Colonic mucosa (tissue), 4 donors: Measurements from ENCODE around the gene LARGE2. TPM values are rescaled to one million over a fixed set of nuclear protein-coding genes. Genes with fewer than 3 reads are reported as not detected.

Experiments
- DNase-seq: peaks from one replicate; pipeline ENCODE4 v3.0.0-alpha.2; 2020
- H3K27ac ChIP-seq: fragments of 200-600 bp; one replicate; pipeline ENCODE4 v1.8.0; 2021
- H3K27me3 ChIP-seq: fragments of 200-600 bp; one replicate; pipeline ENCODE4 v1.8.0; 2021
- H3K36me3 ChIP-seq: fragments of 200-600 bp; one replicate; pipeline ENCODE4 v1.8.0; 2021
- H3K4me1 ChIP-seq: fragments of 200-600 bp; one replicate; pipeline ENCODE4 v1.8.0; 2021; ENCODE audit warnings: mild to moderate bottlenecking
- H3K4me3 ChIP-seq: fragments of 200-600 bp; one replicate; pipeline ENCODE4 v1.8.0; 2021
- H3K9ac ChIP-seq, 2 donors: one replicate each; pipeline ENCODE4 v1.7.0; 2013; ENCODE audit warnings: control low read depth in 2 of 2, low read depth in 2 of 2, low read length in 2 of 2
- H3K9me3 ChIP-seq: fragments of 200-600 bp; one replicate; pipeline ENCODE4 v1.8.0; 2021
- intact Hi-C: fragments of 100-400 bp; cut with DNase I; formaldehyde crosslinking; loops from one replicate; pipeline ENCODE4 v1.14.1; 2022
- total RNA-seq, 2 donors: library from RNA; stranded (reverse); fragmentation: NEBNext Ultra II Directional in 1 of 2; extraction: Animal tissue kit (Norgen Biotek cat#: 25700) in 1 of 2; gene quantifications; one replicate each; pipeline ENCODE4 v1.2.1, GENCODE V29; 2021
- TF ChIP-seq, protein P1 (sequence below): fragments of 200-600 bp; IDR thresholded peaks from one replicate; pipeline ENCODE4 v1.8.0; 2022; ENCODE audit warnings: antibody characterized with exemption, mild to moderate bottlenecking
- donor health status: healthy.
- donor health status: DM: no; HTN: no; CAD: no.
- donor health status: DM: no; HTN: no; CAD: no.

LARGE2 gene
- total RNA-seq, 2 donors from 2014 or later: 4.1 to 7.5 TPM

DNA sequence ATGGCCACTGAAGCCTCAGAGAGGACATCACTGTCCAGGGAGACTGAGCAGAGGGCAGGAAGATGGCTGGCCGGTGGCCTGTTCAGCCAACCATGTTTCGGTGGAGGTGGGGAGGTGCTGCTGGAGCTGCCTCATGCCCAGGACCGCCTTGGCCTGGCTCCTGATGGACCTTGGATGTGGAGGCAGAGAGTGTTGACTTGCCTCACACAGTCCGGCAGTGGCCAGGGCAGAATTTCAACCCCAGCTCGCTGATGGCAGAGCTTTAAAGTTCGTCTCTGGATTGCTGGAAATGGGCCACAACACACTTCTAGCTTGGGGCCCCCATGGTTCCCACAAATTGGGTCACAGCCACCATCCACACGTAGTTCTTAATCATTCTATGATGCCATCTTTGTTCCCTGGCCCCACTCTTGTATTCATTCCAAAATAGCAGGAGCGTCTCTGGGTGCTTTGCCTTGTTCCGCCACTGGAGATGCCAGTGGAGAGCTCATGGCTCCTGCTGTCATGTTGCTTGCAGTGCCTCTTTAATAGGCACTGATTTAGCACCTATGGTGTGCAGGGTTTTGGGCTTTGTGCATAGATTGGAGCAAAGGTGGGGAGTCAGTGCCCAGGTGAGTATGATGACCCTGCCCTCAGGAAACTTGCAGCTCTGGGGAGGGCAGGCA lies 31.4 kb upstream of the LARGE2 start:
- Histone ChIP-seq H3K4me3 (no peak overlapping the region), H3K9me3 (no peaks in the 10 kb centered on the region), H3K9ac (no peak overlapping the region), H3K27ac (no peak overlapping the region), H3K4me1 (peaks cover 1% of the 10 kb centered on the region), H3K36me3 (no peaks in the 10 kb centered on the region), H3K27me3 (no peaks in the 10 kb centered on the region)
- DNase-seq: no peak
- TF ChIP-seq, protein P1, sequence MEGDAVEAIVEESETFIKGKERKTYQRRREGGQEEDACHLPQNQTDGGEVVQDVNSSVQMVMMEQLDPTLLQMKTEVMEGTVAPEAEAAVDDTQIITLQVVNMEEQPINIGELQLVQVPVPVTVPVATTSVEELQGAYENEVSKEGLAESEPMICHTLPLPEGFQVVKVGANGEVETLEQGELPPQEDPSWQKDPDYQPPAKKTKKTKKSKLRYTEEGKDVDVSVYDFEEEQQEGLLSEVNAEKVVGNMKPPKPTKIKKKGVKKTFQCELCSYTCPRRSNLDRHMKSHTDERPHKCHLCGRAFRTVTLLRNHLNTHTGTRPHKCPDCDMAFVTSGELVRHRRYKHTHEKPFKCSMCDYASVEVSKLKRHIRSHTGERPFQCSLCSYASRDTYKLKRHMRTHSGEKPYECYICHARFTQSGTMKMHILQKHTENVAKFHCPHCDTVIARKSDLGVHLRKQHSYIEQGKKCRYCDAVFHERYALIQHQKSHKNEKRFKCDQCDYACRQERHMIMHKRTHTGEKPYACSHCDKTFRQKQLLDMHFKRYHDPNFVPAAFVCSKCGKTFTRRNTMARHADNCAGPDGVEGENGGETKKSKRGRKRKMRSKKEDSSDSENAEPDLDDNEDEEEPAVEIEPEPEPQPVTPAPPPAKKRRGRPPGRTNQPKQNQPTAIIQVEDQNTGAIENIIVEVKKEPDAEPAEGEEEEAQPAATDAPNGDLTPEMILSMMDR: no peak
- intact Hi-C loops: no loop called here

DNA sequence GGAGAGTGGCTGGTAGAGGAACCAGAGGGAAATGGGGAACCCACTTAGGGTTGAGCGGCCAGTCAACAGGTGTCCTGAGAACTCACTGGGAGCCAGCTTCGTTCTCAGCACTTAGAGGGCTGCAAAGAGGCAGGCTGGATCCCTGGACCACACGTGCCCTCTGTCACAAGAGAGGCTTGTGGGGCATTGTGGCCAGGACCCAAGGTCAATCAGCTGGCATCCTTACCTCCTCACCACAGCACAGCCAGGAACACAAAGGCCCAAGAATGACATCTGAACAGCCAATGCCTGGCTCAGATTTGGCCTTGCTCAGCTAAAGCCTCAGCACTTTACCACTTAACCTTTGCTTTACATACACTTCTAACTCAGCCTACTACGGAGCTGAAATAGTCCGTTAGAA lies 29.6 kb upstream of the LARGE2 start:
- no peaks in the 10 kb centered on the region for H3K4me1 ChIP-seq
- H3K9me3 ChIP-seq: no peaks in the 10 kb centered on the region
- no peak overlapping the region for H3K9ac ChIP-seq
- no peaks in the 10 kb centered on the region for H3K27me3 ChIP-seq
- no peak for DNase-seq
- intact Hi-C loops: no loop called here
- H3K4me3 ChIP-seq: no peak overlapping the region
- H3K27ac ChIP-seq: no peak overlapping the region
- TF ChIP-seq, protein P1: no peak
- no peaks in the 10 kb centered on the region for H3K36me3 ChIP-seq

DNA sequence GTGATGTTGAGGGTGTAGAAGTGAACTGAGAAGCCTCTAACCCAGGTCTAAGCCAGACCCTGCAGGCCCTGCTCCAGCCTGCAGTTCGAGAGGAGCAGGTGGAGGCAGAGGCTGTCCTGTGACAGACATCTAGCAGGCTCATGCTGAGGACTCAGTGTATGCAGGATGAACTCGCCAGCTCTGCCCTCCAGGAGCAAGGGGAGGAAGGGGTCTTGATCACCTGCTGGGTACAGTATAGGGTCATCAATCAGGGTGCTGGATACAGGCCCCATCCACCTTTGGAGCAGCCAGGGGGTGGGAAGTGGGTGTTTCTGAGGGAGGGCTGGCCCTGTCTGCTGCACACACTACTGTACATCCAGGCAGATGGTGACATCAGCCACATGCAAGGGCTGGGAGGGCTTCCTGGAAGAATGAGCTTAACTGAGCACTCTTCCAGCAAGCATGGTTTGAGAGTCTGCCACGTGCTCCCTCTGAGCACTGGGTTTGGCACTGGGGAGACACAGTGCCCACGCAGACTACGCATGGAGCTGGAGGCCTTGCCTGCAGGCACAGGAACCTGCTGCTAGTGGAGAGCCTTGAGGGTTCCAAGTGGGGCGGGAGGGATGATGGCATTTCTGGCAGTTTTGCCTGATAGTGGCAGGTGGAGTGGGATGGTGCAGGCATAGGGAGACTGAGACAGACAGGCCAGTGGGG lies 27.8 kb upstream of the LARGE2 start:
- Histone ChIP-seq H3K27me3 (peaks cover 7% of the 10 kb centered on the region), H3K4me1 (peaks cover 8% of the 10 kb centered on the region), H3K4me3 (no peak overlapping the region), H3K27ac (no peak overlapping the region), H3K9ac (no peak overlapping the region), H3K9me3 (no peaks in the 10 kb centered on the region), H3K36me3 (no peaks in the 10 kb centered on the region)
- intact Hi-C loops: no loop called here
- DNase-seq: no peak
- TF ChIP-seq, protein P1: no peak

DNA sequence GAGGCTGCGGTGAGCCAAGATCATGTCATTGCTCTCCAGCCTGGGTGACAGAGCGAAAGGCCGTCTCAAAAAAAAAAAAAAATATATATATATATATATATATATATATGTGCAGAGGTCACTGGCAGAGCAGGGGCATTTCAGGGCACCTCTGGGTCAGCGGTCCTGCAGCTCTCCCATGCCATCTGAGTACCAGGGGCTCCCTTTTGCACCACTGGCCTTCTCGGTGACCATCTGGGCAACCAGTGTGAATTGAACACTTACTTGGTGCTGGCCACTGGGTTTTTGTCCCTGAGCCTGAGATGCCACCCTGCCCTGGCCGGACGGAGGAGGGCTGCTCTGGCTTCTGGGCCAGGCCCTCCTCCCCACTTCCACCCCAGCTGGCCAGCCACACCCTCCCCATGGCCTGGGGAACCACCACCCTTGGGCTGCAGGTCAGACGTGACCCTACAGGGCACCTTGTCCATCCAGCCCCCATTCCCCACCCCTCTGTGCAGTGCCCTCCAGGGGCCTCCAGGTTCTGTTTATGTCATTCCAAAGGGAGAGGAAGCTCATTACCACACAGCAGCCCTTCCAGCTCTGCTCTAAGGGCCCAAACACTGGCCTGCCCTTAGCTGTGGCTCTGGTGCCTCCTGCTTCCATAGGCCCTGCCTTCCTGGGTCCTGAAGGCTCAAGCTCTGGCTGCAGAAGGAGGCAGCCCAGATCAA lies 26.8 kb upstream of the LARGE2 start:
- H3K27ac ChIP-seq: no peak overlapping the region
- no peaks in the 10 kb centered on the region for H3K9me3 ChIP-seq
- H3K36me3 ChIP-seq: no peaks in the 10 kb centered on the region
- H3K9ac ChIP-seq: no peak overlapping the region
- no peak for DNase-seq
- intact Hi-C loops: no loop called here
- no peak overlapping the region for H3K4me3 ChIP-seq
- TF ChIP-seq, protein P1: no peak
- H3K27me3 ChIP-seq: peaks cover 7% of the 10 kb centered on the region
- peaks cover 8% of the 10 kb centered on the region for H3K4me1 ChIP-seq

DNA sequence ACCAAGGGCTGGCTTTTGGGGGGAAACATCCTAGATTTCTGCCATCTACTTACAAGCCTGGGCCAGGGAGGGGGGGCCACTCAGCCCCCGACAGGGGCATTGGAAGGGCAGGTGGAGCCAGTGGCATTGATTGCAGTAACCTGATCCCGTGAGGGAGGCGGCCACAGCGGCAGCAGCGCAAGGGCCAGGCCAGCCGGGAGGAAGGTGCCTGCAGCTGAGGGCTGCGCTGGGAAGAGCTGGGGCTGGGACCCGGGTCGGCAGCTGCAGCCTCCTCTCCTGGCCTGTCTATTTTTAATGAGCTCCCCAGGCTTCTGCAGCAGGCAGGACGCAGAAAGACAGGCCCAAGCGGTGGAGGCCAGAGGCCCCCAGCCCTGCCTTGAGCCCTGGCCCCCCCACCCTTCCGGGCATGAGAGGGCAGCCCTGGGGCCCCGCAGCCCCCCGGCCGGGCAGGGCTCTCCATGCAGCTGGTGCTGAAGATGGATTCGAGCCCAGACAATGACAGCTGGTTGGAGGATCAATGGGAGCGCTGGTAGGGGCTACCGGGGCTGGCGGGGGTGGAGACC lies 26.0 kb upstream of the LARGE2 start:
- H3K36me3 ChIP-seq: no peaks in the 10 kb centered on the region
- H3K9me3 ChIP-seq: no peaks in the 10 kb centered on the region
- H3K27me3 ChIP-seq: peaks cover 7% of the 10 kb centered on the region
- TF ChIP-seq, protein P1: no peak
- no peak overlapping the region for H3K9ac ChIP-seq
- no peak overlapping the region for H3K4me3 ChIP-seq
- intact Hi-C loops: no loop called here
- peaks cover 8% of the 10 kb centered on the region for H3K4me1 ChIP-seq
- no peak for DNase-seq
- no peak overlapping the region for H3K27ac ChIP-seq
